ENCODE measurements around the gene MSTN.

Gene MSTN

GRCh38 chr2:190062601-190063000 is at the start of gene MSTN:
Gene MSTN, minus strand, starts transcription at chr2:190062729. Its CDS starts 133 bp downstream, at chr2:190062596.
- no peak for TF ChIP-seq CTCF (IDR thresholded peaks at IDR 0.05; ENCODE audit: borderline replicate concordance, insufficient read depth, low read depth, low read length)
- no peak within 1 kb of the TSS for H3K4me3 ChIP-seq (ENCODE audit: low read depth, low read length)

- H3K4me3 ChIP-seq (ENCODE audit: low read depth, low read length) = no peak overlapping the region
- no peak for TF ChIP-seq CTCF (IDR thresholded peaks at IDR 0.05; ENCODE audit: borderline replicate concordance, insufficient read depth, low read depth, low read length)
Observed at GRCh38 chr2:190111166-190111565, 48.6 kb upstream of the MSTN start.

DNA sequence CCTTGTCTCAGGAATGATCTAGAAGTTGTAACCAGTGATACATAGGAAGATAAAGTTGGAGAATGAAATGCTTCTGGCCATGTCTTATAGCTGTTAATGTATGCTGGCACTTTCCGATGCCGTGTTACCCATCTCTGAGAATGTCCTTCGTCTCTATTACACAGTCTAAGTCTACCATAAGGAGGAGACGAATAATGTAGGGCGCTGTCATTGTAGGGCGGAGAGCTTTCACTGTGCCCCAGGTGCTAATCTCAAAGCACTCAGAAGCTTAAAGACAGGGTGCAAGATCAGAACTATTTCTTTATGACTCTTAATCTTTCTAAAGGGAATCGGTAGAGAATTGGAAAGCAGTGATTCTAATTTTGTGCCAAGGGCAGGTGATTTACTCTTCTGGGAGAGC is 48.2 kb upstream of the MSTN start:
- TF ChIP-seq CTCF (IDR thresholded peaks at IDR 0.05; ENCODE audit: borderline replicate concordance, insufficient read depth, low read depth, low read length) = no peak
- H3K4me3 ChIP-seq (ENCODE audit: low read depth, low read length) = no peak overlapping the region

DNA sequence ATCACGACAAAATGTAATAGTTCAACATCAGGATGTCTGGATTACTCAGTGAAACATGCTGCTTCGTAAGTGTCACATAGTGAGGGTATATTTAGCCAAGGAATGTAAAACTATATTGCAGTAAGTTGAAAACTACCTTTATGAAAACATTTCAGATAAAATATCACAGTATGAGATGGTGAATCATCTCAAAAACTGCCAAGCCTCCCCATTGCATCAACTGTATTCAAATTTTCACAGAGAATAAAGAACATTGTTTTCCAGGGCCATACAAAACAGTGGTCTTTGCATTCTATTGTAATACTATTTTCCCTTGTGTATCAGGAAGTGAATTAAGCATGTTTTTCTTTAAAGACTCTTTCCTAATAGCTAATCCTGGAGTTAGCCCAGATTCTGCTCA is 47.6 kb upstream of the MSTN start:
- TF ChIP-seq CTCF (IDR thresholded peaks at IDR 0.05; ENCODE audit: borderline replicate concordance, insufficient read depth, low read depth, low read length) = no peak

GRCh38 chr2:190107409-190107808 is 44.9 kb upstream of the MSTN start:
- H3K4me3 ChIP-seq (ENCODE audit: low read depth, low read length) = no peak overlapping the region
- TF ChIP-seq CTCF (IDR thresholded peaks at IDR 0.05; ENCODE audit: borderline replicate concordance, insufficient read depth, low read depth, low read length) = no peak

More for the DNA sequence above, 47.6 kb upstream of the MSTN start:
- no peak overlapping the region for H3K4me3 ChIP-seq (ENCODE audit: low read depth, low read length)

DNA sequence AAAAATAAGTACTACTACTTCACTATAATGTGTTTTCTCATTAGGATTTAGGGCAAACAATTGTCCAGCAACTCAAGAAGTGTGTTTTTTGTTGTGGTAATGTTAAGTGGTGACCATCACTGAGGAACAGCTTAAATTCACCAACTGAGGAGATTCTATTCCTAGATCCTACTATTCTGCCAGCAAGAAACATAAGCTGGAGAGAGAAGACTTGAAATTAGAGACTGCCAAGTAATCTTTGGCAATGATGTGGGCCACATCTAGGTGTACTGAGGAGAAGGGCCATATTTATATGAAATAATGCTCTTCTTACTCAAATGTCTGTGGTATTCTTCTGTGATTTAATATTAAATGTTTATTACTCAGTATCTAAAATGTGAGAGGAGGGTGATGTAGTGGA is 44.3 kb upstream of the MSTN start:
- H3K4me3 ChIP-seq (ENCODE audit: low read depth, low read length) = no peak overlapping the region
- no peak for TF ChIP-seq CTCF (IDR thresholded peaks at IDR 0.05; ENCODE audit: borderline replicate concordance, insufficient read depth, low read depth, low read length)

GRCh38 chr2:190105554-190105953 is 43.0 kb upstream of the MSTN start:
- TF ChIP-seq CTCF (IDR thresholded peaks at IDR 0.05; ENCODE audit: borderline replicate concordance, insufficient read depth, low read depth, low read length) = no peak
- no peak overlapping the region for H3K4me3 ChIP-seq (ENCODE audit: low read depth, low read length)

All from GM12875 (cell line).